T-cell (primary cell): ENCODE results near the gene PCDHGA6. TPM values are rescaled to one million over a fixed set of nuclear protein-coding genes. Genes with fewer than 3 reads are reported as not detected.
"Not testable (repeated sequence)": the region's sequence is repeated elsewhere in the genome, so short reads cannot be mapped to it uniquely, and the experiment has no call there.

Source experiments
- ATAC-seq, 4 experiments: fragments of 200-7000 bp in 3 of 4; fragments of 150-1000 bp in 1 of 4; cut with Tn5 transposase; replicated peaks in 1 of 4; 1 replicate in 3 of 4; 2 replicates in 1 of 4; pipeline ENCODE4 v1.10.0; 2021; ENCODE audit warnings: moderate library complexity in 3 of 4, mild to moderate bottlenecking in 2 of 4, moderate number of reproducible peaks in 1 of 4
- CTCF ChIA-PET, 2 donors: fragments of 300-600 bp; sonication (Branson Sonifier 250); formaldehyde crosslinking; loops; one replicate each; lab custom pipeline; 2022; ENCODE audit warnings: antibody characterized with exemption in 2 of 2; lab: Charles Lee
- POLR2A ChIA-PET, 2 donors: fragments of 300-600 bp; sonication (Branson Sonifier 250); formaldehyde crosslinking; loops; one replicate each; lab custom pipeline; 2022; ENCODE audit warnings: antibody characterized with exemption in 2 of 2; lab: Charles Lee
- DNase-seq, 35 experiments: peaks; one replicate each; pipeline versions ENCODE4 v3.0.0 to v3.0.0-alpha.2; 2013 to 2023
- H3K27ac ChIP-seq: one replicate; pipeline ENCODE4 v1.5.1; 2013; ENCODE audit warnings: low read length
- H3K27me3 ChIP-seq, 2 experiments: replicated peaks in 1 of 2; 1 replicate in 1 of 2; 2 replicates in 1 of 2; pipeline versions ENCODE4 v1.6.1 to v1.7.0; 2013; ENCODE audit warnings: low read length in 1 of 2, mixed read lengths in 1 of 2; ENCODE audit not compliant: control insufficient read depth in 2 of 2, insufficient read depth in 2 of 2; ENCODE audit errors: extremely low read depth in 1 of 2
- H3K36me3 ChIP-seq, 2 donors: 1 replicate in 1 of 2; 2 replicates in 1 of 2; pipeline versions ENCODE4 v1.6.1 to v1.7.0; 2013; ENCODE audit warnings: low read length in 1 of 2; ENCODE audit not compliant: control insufficient read depth in 2 of 2, insufficient read depth in 1 of 2; ENCODE audit errors: extremely low read depth in 1 of 2
- H3K4me1 ChIP-seq, 2 experiments: 1 replicate in 1 of 2; 2 replicates in 1 of 2; pipeline versions ENCODE4 v1.6.1 to v1.7.0; 2013; ENCODE audit warnings: low read length in 2 of 2, mixed read lengths in 1 of 2; ENCODE audit not compliant: insufficient read depth in 2 of 2, control insufficient read depth in 1 of 2; ENCODE audit errors: extremely low read depth in 1 of 2
- H3K4me3 ChIP-seq, 2 donors: 1 replicate in 1 of 2; 2 replicates in 1 of 2; pipeline versions ENCODE4 v1.5.1 to v1.7.0; 2013; ENCODE audit warnings: mild to moderate bottlenecking in 2 of 2, low read length in 1 of 2, moderate library complexity in 1 of 2; ENCODE audit not compliant: control insufficient read depth in 1 of 2; ENCODE audit errors: extremely low read depth in 1 of 2
- H3K9me3 ChIP-seq: 2 replicates; pipeline ENCODE4 v1.7.0; 2013
- H3K27ac Mint-ChIP-seq, 2 donors: one replicate each; pipeline ENCODE4 v1.8.0; 2020 to 2021; ENCODE audit warnings: mild to moderate bottlenecking in 2 of 2, mixed read lengths in 2 of 2
- H3K27me3 Mint-ChIP-seq, 2 donors: one replicate each; pipeline ENCODE4 v1.8.0; 2021 to 2022; ENCODE audit warnings: mixed read lengths in 2 of 2
- H3K36me3 Mint-ChIP-seq: one replicate; pipeline ENCODE4 v1.8.0; 2021; ENCODE audit warnings: mixed read lengths
- H3K4me1 Mint-ChIP-seq, 3 donors: one replicate each; pipeline ENCODE4 v1.8.0; 2020 to 2022; ENCODE audit warnings: mixed read lengths in 3 of 3, mild to moderate bottlenecking in 1 of 3
- H3K4me3 Mint-ChIP-seq, 3 donors: one replicate each; pipeline ENCODE4 v1.8.0; 2020 to 2022; ENCODE audit warnings: mild to moderate bottlenecking in 3 of 3, mixed read lengths in 3 of 3, moderate library complexity in 3 of 3
- H3K9me3 Mint-ChIP-seq, 3 donors: one replicate each; pipeline ENCODE4 v1.8.0; 2020 to 2022; ENCODE audit warnings: mixed read lengths in 3 of 3
- WGBS: methylation state at CpG from one replicate; pipeline ENCODE4 v1.1.5; 2013; ENCODE audit warnings: missing lambda C conversion rate; ENCODE audit not compliant: insufficient coverage; 5-methylcytosine and 5-hydroxymethylcytosine counted together
- total RNA-seq, 35 experiments: library from RNA in 6 of 35; stranded (reverse) in 6 of 35; fragments of 120-200 nt in 1 of 35; gene quantifications; one replicate each; pipeline versions ENCODE4 v1.2.1 to v1.2.4 and lab custom pipeline; 2013 to 2026

Gene PCDHGA6
- total RNA-seq, 5 donors from 2014 or later (not counting 1 experiment from before 2014, with no cell fraction given): 0.19 to 0.64 (median 0.28) TPM

DNA sequence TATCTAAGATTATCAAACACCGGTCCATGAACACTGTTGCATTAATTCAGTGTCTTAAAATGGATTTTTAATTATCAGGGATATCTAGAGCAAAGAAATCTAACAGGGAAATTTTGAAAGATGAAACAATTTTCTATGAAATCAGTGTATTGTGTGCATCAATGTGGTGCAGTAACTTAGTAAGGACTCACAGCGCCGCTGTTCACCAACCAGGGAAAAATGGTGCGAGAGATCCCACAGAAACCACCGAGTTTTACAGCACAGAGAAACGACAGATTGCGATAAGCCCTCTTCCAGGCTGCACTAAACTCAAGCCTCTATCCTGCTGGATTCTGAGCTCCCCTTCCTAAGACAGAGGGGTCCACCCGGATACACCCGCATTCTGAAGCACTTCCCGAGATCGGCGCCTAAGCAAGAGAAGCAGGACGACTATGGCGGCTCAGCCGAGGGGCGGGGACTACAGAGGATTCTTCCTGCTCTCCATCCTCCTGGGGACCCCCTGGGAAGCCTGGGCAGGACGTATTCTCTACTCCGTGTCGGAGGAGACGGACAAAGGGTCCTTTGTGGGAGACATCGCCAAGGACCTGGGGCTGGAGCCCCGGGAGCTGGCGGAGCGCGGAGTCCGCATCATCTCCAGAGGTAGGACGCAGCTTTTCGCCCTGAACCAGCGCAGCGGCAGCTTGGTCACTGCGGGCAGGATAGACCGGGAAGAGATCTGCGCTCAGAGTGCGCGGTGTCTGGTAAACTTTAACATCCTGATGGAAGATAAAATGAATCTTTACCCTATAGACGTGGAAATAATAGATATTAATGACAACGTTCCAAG is 9.0 kb downstream of the PCDHGA6 start, which contains the start of gene PCDHGA7:
PCDHGA7 (plus strand) TSS at position 274 of the 826 bp plus-strand sequence; CDS start at position 432, 158 bp downstream.
- peaks cover 15 to 40% of the 10 kb centered on the region in 2 experiments for H3K27me3 ChIP-seq
- H3K9me3 ChIP-seq: peaks cover 9% of the 10 kb centered on the region
- no peak within 1 kb of the TSS for H3K27ac ChIP-seq
- POLR2A ChIA-PET: no interaction called here
- ATAC-seq (peak in 1 of 4 experiments; percentile 13), DNase-seq (no peak)
- Mint-ChIP-seq H3K36me3 (peaks cover 10% of the 10 kb centered on the region), H3K4me1 (peaks cover 0 to 6% (median 0%) of the 10 kb centered on the region in 3 donors), H3K27ac (no peak within 1 kb of the TSS), H3K4me3 (peak within 1 kb of the TSS; percentile 47 to 62 (median 60)), H3K27me3 (peaks cover 67 to 77% of the 10 kb centered on the region in 2 donors), H3K9me3 (peaks cover 0 to 38% (median 29%) of the 10 kb centered on the region in 3 donors)
- 18% methylated on average over 30 of the region's 37 CpGs for WGBS
- peak within 1 kb of the TSS in 1 of 2 donors; percentile 57 for H3K4me3 ChIP-seq
- CTCF ChIA-PET: no interaction called here
- H3K4me1 ChIP-seq: no peaks in the 10 kb centered on the region
- H3K36me3 ChIP-seq: no peaks in the 10 kb centered on the region

GRCh38 chr5:141383345-141383744 is 9.7 kb downstream of the PCDHGA6 start:
- H3K27me3 ChIP-seq: peaks cover 17 to 37% of the 10 kb centered on the region in 2 experiments
- ATAC-seq (no peak), DNase-seq (no peak)
- 38% methylated on average over 12 of the region's 21 CpGs for WGBS
- POLR2A ChIA-PET: no interaction called here
- Mint-ChIP-seq H3K4me3 (no peak overlapping the region), H3K27me3 (peaks cover 69 to 79% of the 10 kb centered on the region in 2 donors), H3K27ac (no peak overlapping the region), H3K4me1 (peaks cover 0 to 6% (median 0%) of the 10 kb centered on the region in 3 donors), H3K36me3 (peaks cover 10% of the 10 kb centered on the region), H3K9me3 (peaks cover under 1 to 39% (median 32%) of the 10 kb centered on the region in 3 donors)
- H3K27ac ChIP-seq: no peak overlapping the region
- H3K36me3 ChIP-seq: no peaks in the 10 kb centered on the region
- H3K4me3 ChIP-seq: no peak overlapping the region
- H3K4me1 ChIP-seq: no peaks in the 10 kb centered on the region
- H3K9me3 ChIP-seq: peaks cover 11% of the 10 kb centered on the region
- CTCF ChIA-PET: no interaction called here

- no peak for ATAC-seq
- CTCF ChIA-PET: no interaction called here
These were observed 11.0 kb downstream of the PCDHGA6 start for GRCh38 chr5:141384471-141385267.

GRCh38 chr5:141387557-141388311 is 14.0 kb downstream of the PCDHGA6 start, which contains the start of gene PCDHGB4:
PCDHGB4 (plus strand) TSS chr5:141387698; CDS start chr5:141387885, 187 bp downstream.
- H3K27ac ChIP-seq, H3K27ac Mint-ChIP-seq, POLR2A ChIA-PET, H3K4me1 ChIP-seq, H3K4me1 Mint-ChIP-seq, H3K9me3 ChIP-seq, H3K36me3 ChIP-seq: not testable (repeated sequence)
- CTCF ChIA-PET: interaction anchor here in 1 of 2 donors (0.6 kb wide), 1 partner anchor 173 kb away, joined by 3 read pairs; no protein-coding TSS in a partner anchor
- Mint-ChIP-seq H3K36me3 (peaks cover 13% of the 10 kb centered on the region), H3K27me3 (peaks cover 73 to 80% of the 10 kb centered on the region in 2 donors), H3K9me3 (peaks cover 8 to 47% (median 29%) of the 10 kb centered on the region in 3 donors), H3K4me3 (peak within 1 kb of the TSS in 2 of 3 donors; percentile 17 to 25)
- peak in 3 of 4 experiments; percentile 58 to 77 (median 72) for ATAC-seq
- Histone ChIP-seq H3K27me3 (peaks cover 22 to 50% of the 10 kb centered on the region in 2 experiments), H3K4me3 (peak within 1 kb of the TSS in 1 of 2 donors; percentile 17)
- DNase-seq: peak in 4 of 35 experiments; percentile 9 to 14 (median 12)
- 42% methylated on average over 11 of the region's 40 CpGs for WGBS

More at GRCh38 chr5:141384471-141385267, 11.0 kb downstream of the PCDHGA6 start:
- H3K27me3 ChIP-seq: peaks cover 17 to 49% of the 10 kb centered on the region in 2 experiments
- Mint-ChIP-seq H3K9me3 (peaks cover 4 to 37% (median 31%) of the 10 kb centered on the region in 3 donors), H3K4me1 (peaks cover 0 to 6% (median 0%) of the 10 kb centered on the region in 3 donors), H3K36me3 (peaks cover 7% of the 10 kb centered on the region), H3K4me3 (no peak overlapping the region), H3K27ac (no peak overlapping the region), H3K27me3 (peaks cover 71 to 80% of the 10 kb centered on the region in 2 donors)
- 55% methylated on average over 43 of the region's 43 CpGs for WGBS
- no peak overlapping the region for H3K27ac ChIP-seq
- no peaks in the 10 kb centered on the region for H3K4me1 ChIP-seq
- H3K36me3 ChIP-seq: no peaks in the 10 kb centered on the region
- DNase-seq: no peak
- POLR2A ChIA-PET: no interaction called here
- peaks cover 9% of the 10 kb centered on the region for H3K9me3 ChIP-seq
- no peak overlapping the region for H3K4me3 ChIP-seq

DNA sequence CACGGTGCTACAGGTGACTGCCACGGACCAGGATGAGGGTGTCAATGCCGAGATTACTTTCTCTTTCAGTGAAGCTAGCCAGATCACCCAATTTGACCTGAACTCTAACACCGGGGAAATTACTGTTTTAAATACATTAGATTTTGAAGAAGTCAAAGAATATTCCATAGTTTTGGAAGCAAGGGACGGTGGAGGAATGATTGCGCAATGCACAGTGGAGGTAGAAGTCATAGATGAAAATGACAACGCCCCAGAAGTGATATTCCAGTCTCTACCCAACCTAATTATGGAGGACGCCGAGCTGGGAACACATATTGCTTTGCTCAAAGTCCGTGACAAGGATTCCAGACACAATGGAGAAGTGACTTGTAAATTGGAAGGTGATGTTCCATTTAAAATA is 15.0 kb downstream of the PCDHGA6 start:
- H3K27ac Mint-ChIP-seq: no peak overlapping the region
- peaks cover 8 to 47% (median 28%) of the 10 kb centered on the region in 3 donors for H3K9me3 Mint-ChIP-seq
- peak overlapping the region in 1 of 2 donors; percentile 17 for H3K4me3 ChIP-seq
- peaks cover 18 to 49% of the 10 kb centered on the region in 2 experiments for H3K27me3 ChIP-seq
- H3K9me3 ChIP-seq: peaks cover 12% of the 10 kb centered on the region
- DNase-seq (no peak), ATAC-seq (no peak)
- H3K27me3 Mint-ChIP-seq: peaks cover 71 to 80% of the 10 kb centered on the region in 2 donors
- no peak overlapping the region for H3K4me3 Mint-ChIP-seq
- no peaks in the 10 kb centered on the region for H3K36me3 ChIP-seq
- POLR2A ChIA-PET: no interaction called here
- 47% methylated on average over 2 of the region's 10 CpGs for WGBS
- H3K27ac ChIP-seq: no peak overlapping the region
- H3K4me1 Mint-ChIP-seq: no peaks in the 10 kb centered on the region
- H3K4me1 ChIP-seq: no peaks in the 10 kb centered on the region
- CTCF ChIA-PET: no interaction called here
- H3K36me3 Mint-ChIP-seq: peaks cover 13% of the 10 kb centered on the region
